HUDEP-2 (cell line): ENCODE measurements around the gene GRHL1.
"Not testable (repeated sequence)": the region's sequence is repeated elsewhere in the genome, so short reads cannot be mapped to it uniquely, and the experiment has no call there.

ENCODE experiments used
- DNase-seq, 76 experiments: peaks; one replicate each; lab custom pipeline; 2025; ENCODE audit not compliant: unreplicated experiment in 76 of 76; lab: John Stamatoyannopoulos, UW

Gene GRHL1

DNA sequence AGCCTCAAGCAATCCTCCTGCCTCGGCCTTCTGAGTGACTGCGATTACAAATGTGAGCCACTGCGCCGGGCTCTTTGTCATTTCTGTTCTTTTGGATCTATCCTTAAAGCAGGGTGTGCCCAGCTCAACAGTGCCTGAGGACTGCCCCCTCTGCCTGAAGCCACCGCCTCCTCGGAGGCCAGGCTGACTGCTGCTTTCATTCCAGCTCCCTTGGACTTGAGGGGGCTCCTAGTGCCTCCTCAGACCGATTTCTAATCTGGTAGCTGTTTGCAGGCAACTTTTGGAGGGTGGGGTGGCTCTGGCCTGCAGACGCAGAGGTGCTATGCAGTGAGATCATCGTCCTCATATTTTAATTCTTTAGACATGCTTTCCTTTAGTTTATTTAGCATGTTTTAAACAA lies 55.9 kb downstream of the GRHL1 start:
- DNase-seq: peak in 1 of 76 experiments; percentile 22

DNA sequence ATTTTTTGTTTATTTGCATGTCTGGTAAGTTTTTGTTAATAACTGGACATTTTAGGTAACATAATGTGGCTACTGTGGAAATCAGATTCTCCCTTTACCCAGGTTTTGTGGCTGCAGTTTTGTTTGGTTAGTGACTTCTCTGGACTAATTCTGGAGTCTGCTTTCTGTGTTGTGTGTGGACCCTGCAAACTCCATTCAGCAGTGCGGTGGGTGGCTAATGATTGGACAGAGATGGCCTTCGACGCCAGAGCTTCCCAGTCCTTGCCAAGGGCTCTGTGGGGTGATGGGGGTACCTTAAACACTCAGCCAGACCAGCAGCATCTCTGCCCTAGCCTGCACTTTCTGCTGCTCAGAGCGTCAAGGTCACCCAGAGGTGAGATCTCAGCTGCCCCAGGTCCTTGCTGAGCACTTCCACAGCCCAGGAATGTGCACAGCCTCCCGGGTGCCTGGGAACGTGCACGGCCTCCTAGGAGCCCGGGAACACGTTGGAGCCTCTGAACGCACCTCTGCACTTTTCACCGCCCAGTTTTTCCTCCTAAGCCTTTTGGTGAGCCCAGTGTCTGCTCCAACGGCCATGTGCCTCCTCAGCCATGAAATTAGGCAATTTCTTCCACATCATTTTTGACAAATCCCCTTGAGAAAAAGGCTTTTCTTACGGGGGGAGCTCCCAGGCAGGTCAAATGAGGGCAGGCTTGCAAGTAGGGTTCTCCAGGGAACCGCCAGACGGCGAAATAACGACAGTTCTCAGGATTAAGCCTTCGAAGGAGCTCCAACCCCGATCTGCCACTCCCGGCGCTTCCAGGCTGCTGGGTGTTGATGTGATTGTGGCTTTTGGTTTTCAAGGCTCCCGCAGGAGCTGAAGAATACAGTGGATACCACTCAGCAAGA lies 56.7 kb downstream of the GRHL1 start:
- DNase-seq: no peak

DNA sequence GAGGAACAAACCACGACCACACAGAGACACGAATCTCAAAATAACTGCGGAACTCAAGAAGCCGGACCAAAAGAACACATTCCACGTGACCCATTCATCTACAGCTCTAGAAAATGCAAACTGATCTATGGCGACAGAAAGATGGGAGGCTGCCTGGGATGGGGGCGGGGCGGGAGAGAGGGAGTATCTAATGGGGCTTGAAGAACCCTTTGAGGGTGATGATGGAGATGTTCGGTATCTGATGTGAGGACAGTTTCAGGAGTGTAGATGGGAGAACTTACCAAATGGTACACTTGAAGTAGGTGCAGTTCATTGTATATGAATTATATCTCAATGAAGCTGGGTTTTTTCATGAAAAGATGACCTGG lies 57.3 kb downstream of the GRHL1 start:
- DNase-seq: no peak

DNA sequence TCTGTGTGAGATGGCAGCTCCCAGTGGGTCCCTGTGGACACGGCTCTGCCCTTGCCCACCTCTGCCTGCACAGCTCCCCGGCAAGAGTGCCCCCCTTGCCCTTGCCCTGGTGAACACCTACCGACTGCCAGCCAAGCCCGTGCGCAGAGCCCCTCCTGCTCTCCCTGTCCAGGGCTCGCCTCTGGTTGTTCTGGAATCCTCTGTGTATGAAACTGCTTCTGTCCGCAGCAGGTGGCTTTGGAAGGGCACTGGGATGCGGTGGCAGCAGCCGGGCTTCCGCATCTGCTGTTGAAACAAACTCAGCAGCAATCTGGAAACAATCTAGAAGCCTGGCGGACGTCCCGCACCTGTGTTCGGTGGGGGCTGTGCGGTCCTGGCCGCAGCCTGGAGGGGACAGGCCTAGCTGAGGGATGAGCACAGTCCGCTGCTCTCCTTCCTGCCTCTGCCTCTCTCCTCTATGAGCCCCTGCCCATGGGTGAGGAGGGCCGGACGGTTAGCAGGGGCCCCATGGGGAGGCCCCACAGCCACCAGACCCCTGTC lies 57.8 kb downstream of the GRHL1 start:
- DNase-seq: no peak

DNA sequence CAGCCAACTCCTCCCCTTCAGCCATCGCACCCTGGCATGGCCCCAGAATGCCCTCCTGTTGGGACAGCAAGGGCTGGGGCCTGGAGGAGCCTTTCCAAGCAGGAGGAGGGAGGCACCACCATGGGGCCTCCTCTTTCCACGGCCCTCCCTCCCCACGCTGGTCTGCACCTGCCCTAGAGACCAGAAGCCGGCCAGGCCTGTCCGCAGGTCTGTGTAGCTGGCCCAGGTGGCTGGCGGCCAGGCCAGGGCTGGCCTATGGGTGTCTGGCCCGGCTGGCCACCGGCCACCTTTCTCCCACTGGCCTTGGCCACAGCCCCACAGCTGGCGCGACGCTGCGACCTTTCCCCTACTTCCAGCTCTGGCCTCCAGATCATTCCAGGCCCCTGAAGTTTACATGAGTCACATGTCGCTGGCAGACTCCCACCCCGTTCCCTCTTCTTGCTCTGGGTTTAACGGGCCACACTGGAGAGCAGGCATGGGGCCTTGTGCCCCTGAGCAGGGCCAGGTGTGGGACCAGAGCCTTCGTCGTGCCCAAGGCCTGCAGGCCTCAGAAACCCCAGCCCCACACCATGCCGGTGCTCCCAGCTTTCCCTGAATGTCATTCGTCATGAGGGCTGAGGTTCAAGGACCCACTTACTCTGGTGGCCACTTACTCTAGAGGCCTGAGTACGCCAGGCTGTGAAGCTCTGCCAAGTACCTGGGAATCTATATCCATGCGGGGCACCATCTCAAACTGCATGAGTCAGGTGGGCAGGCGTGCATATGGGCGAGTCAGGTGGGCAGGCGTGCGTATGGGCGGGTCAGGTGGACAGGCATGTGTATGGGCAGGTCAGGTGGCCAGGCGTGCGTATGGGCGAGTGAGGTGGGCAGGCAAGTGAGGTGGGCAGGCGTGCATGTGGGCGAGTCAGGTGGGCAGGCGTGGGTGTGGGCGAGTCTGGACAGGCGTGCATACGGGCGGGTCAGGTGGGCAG lies 58.6 kb downstream of the GRHL1 start:
- DNase-seq: no peak

DNA sequence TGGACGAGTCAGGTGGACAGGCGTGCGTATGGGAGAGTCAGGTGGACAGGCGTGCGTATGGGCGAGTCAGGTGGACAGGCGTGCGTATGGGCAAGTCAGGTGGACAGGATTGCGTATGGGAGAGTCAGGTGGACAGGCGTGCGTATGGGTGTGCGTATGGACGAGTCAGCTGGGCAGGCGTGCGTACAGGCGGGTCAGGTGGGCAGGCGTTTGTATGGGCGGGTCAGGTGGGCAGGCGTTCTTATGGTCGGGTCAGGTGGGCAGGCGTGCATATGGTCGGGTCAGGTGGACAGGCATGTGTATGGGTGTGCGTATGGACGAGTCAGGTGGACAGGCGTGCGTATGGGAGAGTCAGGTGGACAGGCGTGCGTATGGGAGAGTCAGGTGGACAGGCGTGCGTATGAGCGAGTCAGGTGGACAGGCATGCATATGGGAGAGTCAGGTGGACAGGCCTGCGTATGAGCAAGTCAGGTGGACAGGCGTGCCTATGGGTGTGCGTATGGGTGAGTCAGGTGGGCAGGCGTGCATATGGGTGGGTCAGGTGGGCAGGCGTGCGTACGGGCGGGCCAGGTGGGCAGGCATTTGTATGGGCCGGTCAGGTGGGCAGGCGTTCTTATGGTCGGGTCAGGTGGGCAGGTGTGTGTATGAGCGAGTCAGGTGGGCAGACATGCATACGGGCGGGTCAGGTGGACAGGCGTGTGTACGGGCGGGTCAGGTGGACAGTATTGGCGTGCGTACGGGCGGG lies 59.5 kb downstream of the GRHL1 start:
- DNase-seq: not testable (repeated sequence)

DNA sequence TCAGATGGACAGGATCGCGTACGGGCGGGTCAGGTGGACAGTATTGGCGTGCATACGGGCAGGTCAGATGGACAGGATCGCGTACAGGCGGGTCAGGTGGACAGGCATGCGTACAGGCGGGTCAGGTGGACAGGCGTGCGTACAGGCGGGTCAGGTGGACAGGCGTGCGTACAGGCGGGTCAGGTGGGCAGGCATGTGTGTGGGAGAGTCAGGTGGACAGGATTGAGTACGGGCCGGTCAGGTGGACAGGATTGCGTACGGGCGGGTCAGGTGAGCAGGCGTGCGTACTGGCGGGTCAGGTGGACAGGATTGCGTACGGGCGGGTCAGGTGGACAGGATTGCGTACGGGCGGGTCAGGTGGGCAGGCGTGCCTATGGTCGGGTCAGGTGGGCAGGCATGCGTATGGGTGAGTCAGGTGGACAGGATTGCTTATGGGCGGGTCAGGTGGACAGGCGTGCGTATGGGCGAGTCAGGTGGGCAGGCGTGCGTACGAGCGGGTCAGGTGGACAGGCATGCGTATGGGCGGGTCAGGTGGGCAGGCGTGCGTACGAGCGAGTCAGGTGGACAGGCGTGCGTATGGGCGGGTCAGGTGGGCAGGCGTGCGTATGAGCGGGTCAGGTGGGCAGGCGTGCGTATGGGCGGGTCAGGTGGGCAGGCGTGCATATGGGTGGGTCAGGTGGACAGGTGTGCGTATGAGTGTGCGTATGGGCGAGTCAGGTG lies 60.3 kb downstream of the GRHL1 start:
- not testable (repeated sequence) for DNase-seq

DNA sequence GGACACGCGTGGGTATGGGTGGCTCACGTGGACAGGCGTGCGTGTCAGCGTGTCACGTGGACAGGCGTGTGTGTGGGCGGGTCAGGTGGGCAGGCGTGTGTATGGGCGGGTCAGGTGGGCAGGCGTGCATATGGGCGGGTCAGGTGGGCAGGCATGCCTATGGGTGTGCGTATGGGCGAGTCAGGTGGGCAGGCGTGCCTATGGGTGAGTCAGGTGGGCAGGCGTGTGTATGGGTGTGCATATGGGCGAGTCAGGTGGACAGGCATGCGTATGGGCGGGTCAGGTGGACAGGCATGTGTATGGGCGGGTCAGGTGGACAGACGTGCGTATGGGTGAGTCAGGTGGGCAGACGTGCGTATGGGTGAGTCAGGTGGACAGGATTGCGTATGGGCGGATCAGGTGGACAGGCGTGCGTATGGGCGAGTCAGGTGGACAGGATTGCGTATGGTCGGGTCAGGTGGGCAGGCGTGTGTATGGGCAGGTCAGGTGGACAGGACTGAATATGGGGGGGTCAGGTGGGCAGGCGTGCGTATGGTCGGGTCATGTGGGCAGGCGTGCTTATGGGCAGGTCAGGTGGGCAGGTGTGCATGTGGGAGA lies 61.0 kb downstream of the GRHL1 start:
- not testable (repeated sequence) for DNase-seq

DNA sequence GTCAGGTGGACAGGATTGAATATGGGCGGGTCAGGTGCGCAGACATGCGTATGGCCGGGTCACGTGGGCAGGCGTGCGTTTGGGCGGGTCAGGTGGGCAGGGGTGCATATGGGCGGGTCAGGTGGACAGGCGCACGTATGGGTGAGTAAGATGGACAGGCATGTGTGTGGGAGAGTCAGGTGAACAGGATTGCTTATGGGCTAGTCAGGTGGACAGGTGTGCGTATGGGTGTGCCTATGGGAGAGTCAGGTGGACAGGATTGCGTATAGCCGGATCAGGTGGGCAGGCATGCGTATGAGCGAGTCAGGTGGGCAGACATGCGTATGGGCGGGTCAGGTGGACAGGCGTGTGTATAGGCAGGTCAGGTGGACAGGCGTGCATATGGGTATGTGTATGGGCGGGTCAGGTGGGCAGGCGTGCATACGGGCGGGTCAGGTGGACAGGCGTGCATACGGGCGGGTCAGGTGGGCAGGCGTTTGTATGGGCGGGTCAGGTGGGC lies 61.5 kb downstream of the GRHL1 start:
- DNase-seq: no peak

DNA sequence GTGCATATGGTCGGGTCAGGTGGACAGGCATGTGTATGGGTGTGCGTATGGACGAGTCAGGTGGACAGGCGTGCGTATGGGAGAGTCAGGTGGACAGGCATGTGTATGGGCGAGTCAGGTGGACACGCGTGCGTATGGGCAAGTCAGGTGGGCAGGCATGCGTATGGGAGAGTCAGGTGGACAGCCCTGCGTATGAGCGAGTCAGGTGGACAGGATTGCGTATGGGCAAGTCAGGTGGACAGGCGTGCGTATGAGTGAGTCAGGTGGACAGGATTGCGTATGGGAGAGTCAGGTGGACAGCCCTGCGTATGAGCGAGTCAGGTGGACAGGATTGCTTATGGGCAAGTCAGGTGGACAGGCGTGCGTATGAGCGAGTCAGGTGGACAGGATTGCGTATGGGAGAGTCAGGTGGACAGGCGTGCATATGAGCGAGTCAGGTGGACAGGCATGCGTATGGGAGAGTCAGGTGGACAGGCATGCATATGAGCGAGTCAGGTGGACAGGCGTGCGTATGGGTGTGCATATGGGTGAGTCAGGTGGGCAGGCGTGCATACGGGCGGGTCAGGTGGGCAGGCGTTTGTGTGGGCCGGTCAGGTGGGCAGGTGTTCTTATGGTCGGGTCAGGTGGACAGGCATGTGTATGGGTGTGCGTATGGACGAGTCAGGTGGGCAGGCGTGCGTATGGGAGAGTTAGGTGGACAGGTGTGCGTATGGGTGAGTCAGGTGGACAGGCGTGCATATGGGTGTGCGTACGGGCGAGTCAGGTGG lies 62.3 kb downstream of the GRHL1 start:
- DNase-seq: not testable (repeated sequence)

DNA sequence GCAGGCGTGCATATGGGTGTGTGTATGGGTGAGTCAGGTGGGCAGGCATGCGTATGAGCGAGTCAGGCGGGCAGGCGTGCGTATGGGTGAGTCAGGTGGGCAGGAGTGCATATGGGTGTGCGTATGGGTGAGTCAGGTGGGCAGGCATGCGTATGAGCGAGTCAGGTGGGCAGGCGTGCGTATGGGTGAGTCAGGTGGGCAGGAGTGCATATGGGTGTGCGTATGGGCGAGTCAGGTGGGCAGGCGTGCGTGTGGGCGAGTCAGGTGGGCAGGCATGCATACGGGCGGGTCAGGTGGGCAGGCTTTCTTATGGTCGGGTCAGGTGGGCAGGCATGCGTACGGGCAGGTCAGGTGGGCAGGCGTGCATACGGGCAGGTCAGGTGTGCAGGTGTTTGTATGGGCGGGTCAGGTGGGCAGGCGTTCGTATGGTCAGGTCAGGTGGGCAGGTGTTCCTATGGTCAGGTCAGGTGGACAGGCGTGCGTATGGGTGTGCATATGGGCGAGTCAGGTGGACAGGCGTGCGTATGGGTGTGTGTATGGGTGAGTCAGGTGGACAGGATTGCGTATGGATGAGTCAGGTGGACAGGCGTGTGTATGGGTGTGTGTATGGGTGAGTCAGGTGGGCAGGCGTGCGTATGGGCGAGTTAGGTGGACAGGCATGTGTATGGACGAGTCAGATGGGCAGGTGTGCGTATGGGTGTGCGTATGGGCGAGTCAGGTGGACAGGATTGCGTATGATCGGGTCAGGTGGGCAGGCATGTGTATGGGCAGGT lies 63.1 kb downstream of the GRHL1 start:
- no peak for DNase-seq

DNA sequence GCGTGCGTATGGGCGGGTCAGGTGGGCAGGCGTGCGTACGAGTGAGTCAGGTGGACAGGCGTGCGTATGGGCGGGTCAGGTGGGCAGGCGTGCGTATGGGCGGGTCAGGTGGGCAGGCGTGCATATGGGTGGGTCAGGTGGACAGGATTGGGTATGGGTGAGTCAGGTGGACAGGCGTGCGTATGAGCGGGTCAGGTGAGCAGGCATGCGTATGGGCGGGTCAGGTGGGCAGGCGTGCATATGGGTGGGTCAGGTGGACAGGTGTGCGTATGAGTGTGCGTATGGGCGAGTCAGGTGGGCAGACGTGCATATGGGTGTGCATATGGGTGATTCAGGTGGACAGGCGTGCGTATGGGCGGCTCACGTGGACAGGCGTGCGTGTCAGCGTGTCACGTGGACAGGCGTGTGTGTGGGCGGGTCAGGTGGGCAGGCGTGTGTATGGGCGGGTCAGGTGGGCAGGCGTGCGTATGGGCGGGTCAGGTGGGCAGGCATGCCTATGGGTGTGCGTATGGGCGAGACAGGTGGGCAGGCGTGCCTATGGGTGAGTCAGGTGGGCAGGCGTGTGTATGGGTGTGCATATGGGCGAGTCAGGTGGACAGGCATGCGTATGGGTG lies 64.0 kb downstream of the GRHL1 start:
- DNase-seq: not testable (repeated sequence)

DNA sequence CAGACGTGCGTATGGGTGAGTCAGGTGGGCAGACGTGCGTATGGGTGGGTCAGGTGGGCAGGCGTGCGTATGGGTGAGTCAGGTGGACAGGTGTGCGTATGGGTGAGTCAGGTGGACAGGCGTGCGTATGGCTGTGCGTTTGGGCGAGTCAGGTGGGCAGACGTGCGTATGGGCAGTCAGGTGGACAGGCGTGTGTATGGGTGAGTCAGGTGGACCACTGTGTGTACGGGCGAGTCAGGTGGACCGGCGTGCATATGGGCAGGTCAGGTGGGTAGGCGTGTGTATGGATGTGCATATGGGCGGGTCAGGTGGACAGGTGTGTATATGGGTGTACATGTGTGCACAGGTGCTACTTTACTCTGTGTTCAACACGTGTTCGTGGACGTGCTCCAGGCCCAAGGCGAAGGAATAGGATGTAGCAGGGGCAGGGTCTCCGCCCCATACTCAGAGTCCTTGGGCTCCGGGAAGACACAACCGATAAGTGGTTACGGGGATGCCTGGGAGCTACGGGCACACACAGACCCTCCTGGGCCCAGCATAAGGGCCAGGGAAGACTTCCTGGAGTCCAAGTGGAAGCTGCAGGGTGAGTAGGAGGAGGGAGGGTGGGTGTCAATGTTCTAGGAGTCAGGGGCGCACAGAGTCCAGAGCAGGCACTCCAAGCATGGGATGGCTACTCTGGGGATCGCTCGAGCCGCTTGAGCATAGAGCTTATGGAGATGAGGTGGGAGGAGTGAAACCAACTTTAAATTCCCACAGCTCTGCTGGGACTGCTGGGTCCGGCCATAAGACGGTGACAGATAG lies 64.7 kb downstream of the GRHL1 start:
- no peak for DNase-seq

DNA sequence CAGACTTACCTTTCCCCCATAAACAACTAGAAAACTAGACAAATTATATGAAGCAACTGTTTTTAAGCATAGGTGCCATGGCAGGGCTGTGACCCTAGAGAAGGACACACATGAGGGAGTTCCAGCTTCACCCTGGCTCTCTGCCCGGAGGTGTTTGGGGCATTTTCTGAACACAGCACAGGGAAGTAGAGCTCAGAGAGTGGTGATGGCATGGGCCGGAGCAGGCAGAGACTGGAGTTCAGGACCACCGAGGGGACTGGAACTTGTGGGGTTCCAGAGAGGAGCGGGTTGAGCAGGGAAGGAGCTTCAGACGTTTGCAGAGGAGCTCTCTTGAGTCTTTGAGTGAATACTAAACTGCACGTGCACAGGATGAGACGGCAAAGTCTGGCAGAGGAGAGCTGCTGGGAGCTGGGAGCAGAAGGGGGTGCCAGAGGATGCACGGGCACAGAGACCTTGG lies 65.3 kb downstream of the GRHL1 start:
- no peak for DNase-seq

DNA sequence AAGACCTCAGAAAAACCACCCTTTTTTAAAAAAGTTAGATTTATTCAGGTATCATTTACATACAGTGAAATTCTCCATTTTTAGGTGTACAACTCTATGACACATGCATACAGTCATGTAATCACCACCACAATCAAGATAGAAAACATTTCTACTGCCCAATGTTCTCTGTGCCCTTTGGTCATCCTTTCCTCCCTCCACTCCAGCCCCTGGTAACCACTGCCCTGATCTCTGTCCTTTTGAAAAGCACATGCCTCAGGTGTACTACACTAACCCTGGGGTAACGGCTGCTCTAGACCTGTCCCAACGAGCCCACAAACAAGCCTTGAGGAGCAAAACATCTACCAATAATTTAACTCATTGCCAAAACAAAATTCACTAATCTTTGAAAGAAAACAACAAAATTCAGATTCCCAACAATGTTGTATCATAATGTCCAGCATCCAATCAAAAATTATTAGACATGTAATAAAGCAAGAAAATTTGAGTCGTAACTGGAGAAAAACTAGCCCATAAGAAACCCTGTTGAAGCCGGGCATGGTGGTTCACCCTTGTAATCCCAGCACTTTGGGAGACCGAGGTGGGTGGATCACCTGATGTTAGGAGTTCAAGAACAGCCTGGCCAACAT lies 65.9 kb downstream of the GRHL1 start:
- DNase-seq: no peak

DNA sequence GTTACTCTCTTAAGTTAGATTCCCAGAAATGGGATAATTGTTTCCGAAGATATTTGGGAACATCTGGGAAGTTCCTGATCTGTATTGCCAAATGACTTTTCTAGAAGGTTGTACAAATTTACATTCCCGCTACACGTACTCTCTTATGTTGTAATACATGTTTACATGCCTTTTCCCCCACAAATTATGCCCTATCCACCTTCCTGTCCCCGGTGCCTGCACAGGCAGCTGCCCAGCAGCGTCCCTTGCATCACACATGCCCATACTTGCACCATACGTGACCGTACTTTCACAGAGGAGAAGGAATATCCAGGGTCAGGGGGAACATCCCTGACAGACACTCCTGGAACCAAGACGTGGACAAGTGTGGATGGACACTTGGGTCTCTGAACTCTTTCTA lies 67.7 kb downstream of the GRHL1 start:
- no peak for DNase-seq
